ENCODE measurements around the gene FBXW4.

FBXW4 gene

GRCh38 chr10:101695404-101695890 is 477 bp upstream of the FBXW4 start:
- DNase-seq, result no peak

- DNase-seq, result no peak
Observed at GRCh38 chr10:101693978-101694673, 844 bp downstream of the FBXW4 start.

GRCh38 chr10:101693651-101693977 is 1.4 kb downstream of the FBXW4 start:
- DNase-seq, result no peak

GRCh38 chr10:101691081-101691480 is 3.9 kb downstream of the FBXW4 start:
- no peak for DNase-seq

GRCh38 chr10:101690461-101690860 is 4.5 kb downstream of the FBXW4 start:
- DNase-seq, result no peak

- DNase-seq, result no peak
Observed at GRCh38 chr10:101687071-101687658, 7.8 kb downstream of the FBXW4 start.

GRCh38 chr10:101686133-101686925 is 8.6 kb downstream of the FBXW4 start:
- no peak for DNase-seq

- DNase-seq, result no peak
Observed at GRCh38 chr10:101684782-101685181, 10.2 kb downstream of the FBXW4 start.

GRCh38 chr10:101683276-101683675 is 11.7 kb downstream of the FBXW4 start:
- no peak for DNase-seq

- no peak for DNase-seq
Observed at GRCh38 chr10:101682172-101682825, 12.7 kb downstream of the FBXW4 start.

- DNase-seq, result no peak
Observed at GRCh38 chr10:101676565-101676964, 18.4 kb downstream of the FBXW4 start.

GRCh38 chr10:101675115-101675514 is 19.9 kb downstream of the FBXW4 start:
- no peak for DNase-seq

- no peak for DNase-seq
Observed at GRCh38 chr10:101672536-101672935, 22.4 kb downstream of the FBXW4 start.

- DNase-seq, result no peak
Observed at GRCh38 chr10:101671453-101671852, 23.5 kb downstream of the FBXW4 start.

GRCh38 chr10:101670635-101671034 is 24.3 kb downstream of the FBXW4 start:
- DNase-seq, result no peak

GRCh38 chr10:101669181-101669580 is 25.8 kb downstream of the FBXW4 start:
- DNase-seq, result no peak

- no peak for DNase-seq
Observed at GRCh38 chr10:101668566-101668965, 26.4 kb downstream of the FBXW4 start.

- DNase-seq, result no peak
Observed at GRCh38 chr10:101666083-101666482, 28.9 kb downstream of the FBXW4 start.

GRCh38 chr10:101663097-101663496 is 31.9 kb downstream of the FBXW4 start:
- DNase-seq, result no peak

- DNase-seq, result no peak
Observed at GRCh38 chr10:101660256-101660655, 34.7 kb downstream of the FBXW4 start.

GRCh38 chr10:101658975-101659374 is 36.0 kb downstream of the FBXW4 start:
- no peak for DNase-seq

- DNase-seq, result no peak
Observed at GRCh38 chr10:101656890-101657289, 38.1 kb downstream of the FBXW4 start.

GRCh38 chr10:101655570-101655969 is 39.4 kb downstream of the FBXW4 start:
- DNase-seq, result no peak

- no peak for DNase-seq
Observed at GRCh38 chr10:101653536-101653935, 41.4 kb downstream of the FBXW4 start.

All from NCI-H1694 treated with DMSO at 0.1 percent for 48 hours (cell line).